IPS DF 6.9 (cell line): Measurements from ENCODE around the gene UFSP1.

Experiments
- DNase-seq: peaks from one replicate; pipeline ENCODE4 v3.0.0-alpha.2; 2013; ENCODE audit warnings: low read depth, low spot score
- H3K27ac ChIP-seq: one replicate; pipeline ENCODE4 v1.5.1; 2013; ENCODE audit warnings: low read length, control low read depth
- H3K27me3 ChIP-seq: 2 replicates; pipeline ENCODE4 v1.6.1; 2013; ENCODE audit warnings: mild to moderate bottlenecking, low read length; ENCODE audit not compliant: control insufficient read depth, insufficient read depth
- H3K36me3 ChIP-seq: 2 replicates; pipeline ENCODE4 v1.6.1; 2013; ENCODE audit warnings: low read length; ENCODE audit not compliant: control insufficient read depth, insufficient read depth
- H3K4me1 ChIP-seq: 2 replicates; pipeline ENCODE4 v1.6.1; 2013; ENCODE audit warnings: low read length; ENCODE audit not compliant: control insufficient read depth, insufficient read depth
- H3K4me3 ChIP-seq: 2 replicates; pipeline ENCODE4 v1.5.1; 2013; ENCODE audit warnings: mild to moderate bottlenecking, low read length
- H3K9me3 ChIP-seq: 2 replicates; pipeline ENCODE4 v1.6.1; 2013; ENCODE audit warnings: low read length, inconsistent platforms; ENCODE audit not compliant: control insufficient read depth, insufficient read depth
- WGBS: extraction: QIAGEN DNeasy Blood & Tissue Kit; methylation state at CpG from one replicate; pipeline ENCODE4 v1.1.7; 2013; ENCODE audit warnings: mixed read lengths, missing lambda C conversion rate; ENCODE audit not compliant: insufficient read length, insufficient coverage; 5-methylcytosine and 5-hydroxymethylcytosine counted together

Gene UFSP1

DNA sequence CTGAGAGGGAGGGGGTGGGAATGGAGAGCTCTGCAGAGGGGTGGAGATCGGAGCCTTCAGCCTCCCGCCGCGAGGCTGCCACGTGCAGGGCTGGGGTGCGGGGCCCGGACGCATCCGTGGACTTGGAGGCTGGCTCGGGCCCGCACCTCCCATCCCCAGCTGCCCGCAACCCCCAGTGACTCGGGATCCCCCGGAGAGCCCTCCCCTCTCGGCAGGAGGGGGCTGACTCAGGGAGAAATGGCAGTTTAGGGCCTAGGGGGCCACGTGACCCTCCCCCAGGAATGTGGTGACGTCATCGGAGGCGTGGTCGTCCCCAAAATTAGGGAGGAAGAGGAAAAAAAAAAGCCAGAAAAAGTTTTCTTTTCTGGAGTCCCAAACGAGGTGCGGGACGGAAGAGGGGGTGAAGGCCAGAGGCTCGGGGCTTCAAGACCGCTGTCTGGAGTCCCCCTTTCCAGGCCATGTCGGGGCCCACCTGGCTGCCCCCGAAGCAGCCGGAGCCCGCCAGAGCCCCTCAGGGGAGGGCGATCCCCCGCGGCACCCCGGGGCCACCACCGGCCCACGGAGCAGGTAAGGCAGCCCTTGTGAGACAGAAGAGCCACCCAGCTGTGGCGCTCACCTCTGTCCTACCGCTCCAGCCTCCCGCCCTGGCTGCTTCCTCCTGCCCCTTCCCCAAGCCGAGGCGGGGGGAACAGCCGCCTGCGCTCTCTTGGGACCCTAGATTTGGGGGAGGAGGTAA is 22.3 kb downstream of the UFSP1 start, which contains the start of gene TRIP6:
TRIP6 (plus strand) TSS at position 348 of the 736 bp plus-strand sequence; CDS start at position 459, 111 bp downstream.
- Histone ChIP-seq H3K9me3 (no peaks in the 10 kb centered on the region), H3K4me3 (peak within 1 kb of the TSS; percentile 90), H3K4me1 (peaks cover 5% of the 10 kb centered on the region; the same call in 1 of the 2 replicates), H3K27me3 (no peaks in the 10 kb centered on the region), H3K36me3 (peaks cover 18% of the 10 kb centered on the region), H3K27ac (no peak within 1 kb of the TSS)
- DNase-seq: peak; percentile 72
- no CpG with 5 or more reads among the region's 42 CpGs for WGBS

DNA sequence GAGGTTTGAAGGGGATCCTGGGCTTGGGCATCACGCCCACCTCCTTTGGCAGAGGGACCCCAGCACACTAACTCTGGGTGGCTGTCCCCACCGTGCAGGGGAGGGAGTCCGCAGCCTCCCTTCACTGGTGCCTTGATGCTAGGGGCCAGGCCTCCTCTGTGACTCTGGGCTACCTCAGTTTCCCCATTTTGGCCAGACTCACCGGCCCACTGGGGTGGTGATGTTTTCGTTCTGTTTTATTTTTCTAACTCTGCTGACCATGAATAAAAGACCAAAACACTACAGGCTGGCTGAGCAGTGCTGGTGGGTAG is 22.8 kb downstream of the UFSP1 start:
- Histone ChIP-seq H3K9me3 (no peaks in the 10 kb centered on the region), H3K36me3 (peaks cover 15% of the 10 kb centered on the region), H3K4me3 (no peak overlapping the region; the same call in 1 of the 2 replicates), H3K27ac (no peak overlapping the region), H3K27me3 (no peaks in the 10 kb centered on the region), H3K4me1 (peaks cover 5% of the 10 kb centered on the region; the same call in 1 of the 2 replicates)
- no CpG with 5 or more reads among the region's 5 CpGs for whole genome bisulfite sequencing
- DNase-seq: no peak

DNA sequence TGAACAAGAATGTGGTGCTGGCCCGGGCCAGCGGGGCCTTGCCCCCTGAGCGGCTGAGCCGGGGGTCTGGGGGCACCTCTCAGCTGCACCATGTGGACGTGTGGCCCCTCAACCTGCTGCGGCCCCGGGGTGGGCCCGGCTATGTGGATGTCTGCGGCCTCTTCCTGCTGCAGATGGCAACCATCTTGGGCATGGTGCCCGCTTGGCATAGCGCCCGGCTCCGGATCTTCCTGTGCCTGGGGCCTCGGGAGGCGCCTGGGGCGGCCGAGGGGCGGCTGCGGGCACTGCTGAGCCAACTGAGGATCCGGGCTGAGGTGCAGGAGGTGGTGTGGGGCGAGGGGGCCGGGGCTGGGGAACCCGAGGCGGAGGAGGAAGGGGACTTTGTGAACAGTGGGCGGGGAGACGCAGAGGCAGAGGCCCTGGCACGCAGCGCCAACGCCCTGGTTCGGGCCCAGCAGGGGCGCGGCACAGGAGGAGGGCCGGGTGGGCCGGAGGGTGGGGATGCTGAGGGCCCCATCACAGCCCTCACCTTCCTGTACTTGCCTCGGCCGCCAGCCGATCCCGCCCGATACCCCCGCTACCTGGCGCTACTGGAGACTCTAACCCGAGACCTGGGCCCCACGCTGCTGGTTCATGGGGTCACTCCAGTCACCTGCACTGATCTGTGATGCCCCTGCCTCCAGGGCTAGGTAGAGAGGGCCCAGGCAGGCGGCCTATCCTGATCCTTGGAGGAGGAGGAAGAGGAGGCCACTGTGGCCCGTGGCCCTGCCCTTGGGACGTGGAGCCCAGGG is 23.4 kb downstream of the UFSP1 start:
- Histone ChIP-seq H3K4me3 (no peak overlapping the region), H3K27ac (no peak overlapping the region), H3K4me1 (peaks cover 5% of the 10 kb centered on the region; the same call in 1 of the 2 replicates), H3K9me3 (no peaks in the 10 kb centered on the region), H3K36me3 (peaks cover 12% of the 10 kb centered on the region), H3K27me3 (no peaks in the 10 kb centered on the region)
- WGBS: no CpG with 5 or more reads among the region's 46 CpGs
- DNase-seq: no peak

DNA sequence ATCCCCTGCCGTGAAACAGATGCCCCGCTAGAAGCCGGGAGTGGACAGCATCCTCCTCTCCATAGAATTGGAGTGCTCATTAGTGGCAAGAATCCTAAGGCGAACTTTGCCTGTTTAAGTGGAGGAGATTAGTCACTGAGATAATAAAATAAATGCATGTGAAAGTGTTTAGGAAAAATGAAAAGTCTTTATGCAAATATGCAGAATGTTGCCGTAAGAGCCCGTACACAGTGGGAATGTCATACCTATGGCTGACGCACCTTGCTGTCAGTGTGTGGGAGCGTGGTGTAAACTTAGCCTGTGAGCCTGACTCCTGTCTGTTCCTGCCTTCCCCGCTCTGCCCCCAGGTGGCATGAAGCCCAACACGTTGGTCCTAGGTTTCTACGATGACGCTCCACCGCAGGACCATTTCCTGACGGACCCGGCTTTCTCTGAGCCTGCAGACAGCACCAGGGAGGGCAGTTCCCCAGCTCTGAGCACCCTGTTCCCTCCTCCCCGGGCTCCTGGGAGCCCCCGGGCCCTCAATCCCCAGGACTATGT is 24.1 kb downstream of the UFSP1 start:
- no CpG with 5 or more reads among the region's 17 CpGs for WGBS
- Histone ChIP-seq H3K4me3 (no peak overlapping the region), H3K36me3 (peaks cover 9% of the 10 kb centered on the region), H3K27me3 (no peaks in the 10 kb centered on the region), H3K9me3 (no peaks in the 10 kb centered on the region), H3K4me1 (peaks cover 5% of the 10 kb centered on the region; the same call in 1 of the 2 replicates), H3K27ac (no peak overlapping the region)
- no peak for DNase-seq

DNA sequence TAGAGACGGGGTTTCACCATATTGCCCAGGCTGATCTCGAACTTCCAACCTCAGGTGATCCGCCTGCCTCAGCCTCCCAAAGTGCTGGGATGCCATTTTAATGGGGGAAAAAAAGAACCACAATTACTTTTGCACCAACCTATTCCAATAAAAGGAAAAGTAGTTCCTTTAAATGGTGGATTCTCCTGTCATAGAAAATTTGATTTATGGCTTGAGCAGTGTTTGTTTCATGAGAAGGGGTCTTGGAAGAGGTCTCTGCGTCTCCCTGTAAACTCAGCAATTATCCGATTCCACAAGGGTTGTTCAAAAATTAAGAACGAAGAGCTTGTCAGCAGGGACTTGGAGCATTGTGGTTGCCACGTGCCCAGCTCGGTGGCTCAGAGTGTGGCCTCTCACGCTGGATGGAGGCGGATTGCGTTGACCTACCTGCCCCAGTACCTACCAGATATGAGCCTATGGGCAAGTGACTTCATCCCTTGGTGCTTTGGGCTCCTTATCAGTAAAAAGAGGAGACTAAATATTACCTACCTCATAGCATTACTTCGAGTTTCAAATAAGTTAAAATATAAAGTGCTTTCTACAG is 25.2 kb downstream of the UFSP1 start:
- H3K36me3 ChIP-seq: peaks cover 10% of the 10 kb centered on the region
- DNase-seq: no peak
- WGBS: no CpG with 5 or more reads among the region's 12 CpGs

DNA sequence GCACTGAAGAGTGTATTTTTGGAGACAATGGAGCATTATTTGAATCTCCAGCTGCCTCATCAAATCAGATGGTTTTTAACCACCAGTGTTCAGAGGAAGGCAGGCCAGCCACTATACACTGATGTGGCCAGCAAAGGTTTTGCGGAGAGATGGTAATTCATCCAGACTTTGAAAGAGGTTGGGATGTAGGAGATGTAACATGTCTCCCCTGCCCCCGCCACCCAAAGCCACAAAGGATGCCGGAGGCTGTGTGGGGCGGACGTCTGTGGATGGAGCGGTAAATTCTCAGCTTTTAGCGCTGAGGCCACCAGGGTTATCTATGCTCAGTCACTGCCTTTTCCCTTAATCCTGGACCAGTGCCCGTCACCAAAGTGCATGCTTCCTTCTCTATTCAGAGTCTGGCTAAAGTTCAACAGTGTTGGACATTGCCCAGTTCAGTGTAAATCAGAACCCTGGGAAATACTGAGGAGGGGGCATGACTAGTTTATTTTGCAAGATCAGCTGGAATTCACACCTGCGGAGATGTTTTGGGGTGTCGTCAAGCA is 26.0 kb downstream of the UFSP1 start:
- H3K9me3 ChIP-seq: no peaks in the 10 kb centered on the region
- no CpG with 5 or more reads among the region's 10 CpGs for WGBS
- H3K4me3 ChIP-seq: no peak overlapping the region
- peaks cover 5% of the 10 kb centered on the region; the same call in 1 of the 2 replicates for H3K4me1 ChIP-seq
- H3K27ac ChIP-seq: no peak overlapping the region
- no peaks in the 10 kb centered on the region for H3K27me3 ChIP-seq
- H3K36me3 ChIP-seq: peaks cover 15% of the 10 kb centered on the region
- DNase-seq: no peak

More for the DNA sequence above, 25.2 kb downstream of the UFSP1 start:
- Histone ChIP-seq H3K27me3 (no peaks in the 10 kb centered on the region), H3K27ac (no peak overlapping the region), H3K4me3 (no peak overlapping the region), H3K9me3 (no peaks in the 10 kb centered on the region), H3K4me1 (peaks cover 5% of the 10 kb centered on the region; the same call in 1 of the 2 replicates)

DNA sequence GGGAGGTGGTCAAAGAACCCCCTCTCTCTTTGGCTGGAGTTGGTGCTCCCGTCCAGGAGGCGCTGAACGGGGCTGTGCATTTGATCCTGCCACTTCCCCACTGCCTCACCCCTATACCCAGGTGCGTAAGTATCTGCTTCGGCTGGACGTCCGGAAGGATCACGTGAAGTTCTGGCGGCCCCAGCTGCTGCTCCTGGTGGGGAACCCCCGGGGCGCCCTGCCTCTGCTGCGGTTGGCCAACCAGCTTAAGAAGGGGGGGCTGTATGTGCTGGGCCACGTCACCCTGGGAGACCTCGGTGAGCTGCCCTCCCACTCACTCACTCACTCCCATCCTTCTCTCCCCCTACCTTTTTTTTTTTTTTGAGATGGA is 27.9 kb downstream of the UFSP1 start:
- Histone ChIP-seq H3K4me3 (no peak overlapping the region), H3K27ac (no peak overlapping the region), H3K4me1 (peaks cover under 1% of the 10 kb centered on the region; the same call in 1 of the 2 replicates), H3K36me3 (peaks cover 15% of the 10 kb centered on the region), H3K9me3 (no peaks in the 10 kb centered on the region), H3K27me3 (no peaks in the 10 kb centered on the region)
- WGBS: no CpG with 5 or more reads among the region's 14 CpGs
- no peak for DNase-seq

DNA sequence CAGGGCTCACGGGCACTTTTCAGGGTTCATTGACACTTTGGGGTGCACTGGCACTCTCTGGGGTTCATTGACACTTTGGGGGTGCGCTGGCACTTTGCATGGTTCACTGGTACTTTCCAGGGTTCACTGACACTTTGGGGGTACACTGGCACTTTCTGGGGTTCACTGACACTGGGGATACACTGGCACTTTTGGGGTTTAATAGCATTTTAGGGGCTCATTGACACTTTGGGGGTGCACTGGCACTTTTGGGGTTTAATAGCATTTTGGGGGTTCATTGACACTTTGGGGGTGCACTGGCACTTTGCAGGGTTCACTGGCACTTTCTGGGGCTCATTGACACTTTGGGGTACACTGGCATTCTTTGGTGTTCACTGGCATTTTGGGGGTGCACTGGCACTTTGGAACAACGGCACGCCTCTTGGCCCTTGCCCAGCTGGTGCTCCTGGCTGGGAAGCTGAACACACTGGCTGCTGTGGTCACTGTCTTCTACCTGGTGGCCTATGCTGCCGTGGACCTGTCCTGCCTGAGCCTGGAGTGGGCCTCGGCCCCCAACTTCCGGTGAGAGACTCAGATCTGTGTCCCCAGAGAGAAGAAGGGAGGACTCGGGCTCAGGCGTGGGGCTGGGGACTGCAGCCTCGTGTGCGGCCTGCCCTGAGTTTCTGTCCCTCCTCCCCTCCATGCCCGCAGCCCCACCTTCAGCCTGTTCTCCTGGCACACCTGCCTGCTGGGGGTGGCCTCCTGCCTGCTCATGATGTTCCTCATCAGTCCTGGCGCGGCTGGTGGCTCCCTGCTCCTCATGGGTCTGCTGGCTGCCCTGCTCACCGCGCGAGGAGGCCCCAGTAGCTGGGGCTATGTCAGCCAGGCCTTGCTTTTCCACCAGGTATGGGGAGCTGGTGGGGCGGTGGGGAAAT is 28.6 kb downstream of the UFSP1 start:
- no peak overlapping the region for H3K27ac ChIP-seq
- H3K27me3 ChIP-seq: no peaks in the 10 kb centered on the region
- no CpG with 5 or more reads among the region's 18 CpGs for WGBS
- DNase-seq: no peak
- H3K4me3 ChIP-seq: no peak overlapping the region
- no peaks in the 10 kb centered on the region for H3K9me3 ChIP-seq
- no peaks in the 10 kb centered on the region for H3K4me1 ChIP-seq
- H3K36me3 ChIP-seq: peaks cover 15% of the 10 kb centered on the region

DNA sequence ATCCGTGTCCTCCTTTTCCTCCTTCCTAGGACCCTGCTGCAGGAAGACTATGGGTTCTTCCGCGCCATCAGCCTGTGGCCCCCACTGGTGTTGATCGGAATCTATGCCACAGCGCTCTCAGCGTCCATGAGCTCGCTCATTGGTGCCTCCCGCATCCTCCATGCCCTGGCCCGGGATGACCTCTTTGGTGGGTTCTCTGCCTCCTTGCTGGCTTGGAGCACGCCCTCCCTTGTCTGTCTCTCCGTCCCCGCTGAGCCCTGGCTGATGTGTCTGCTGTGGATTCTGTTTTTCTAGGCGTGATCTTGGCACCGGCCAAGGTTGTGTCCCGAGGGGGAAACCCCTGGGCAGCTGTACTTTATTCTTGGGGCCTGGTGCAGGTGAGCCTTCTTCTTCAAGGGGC is 29.7 kb downstream of the UFSP1 start:
- WGBS: no CpG with 5 or more reads among the region's 15 CpGs
- Histone ChIP-seq H3K27ac (no peak overlapping the region), H3K4me1 (no peaks in the 10 kb centered on the region)

More for the DNA sequence above, 29.7 kb downstream of the UFSP1 start:
- Histone ChIP-seq H3K36me3 (peaks cover 15% of the 10 kb centered on the region; the same call in 1 of the 2 replicates), H3K9me3 (no peaks in the 10 kb centered on the region), H3K4me3 (no peak overlapping the region), H3K27me3 (no peaks in the 10 kb centered on the region)
- DNase-seq: no peak
